HG02642 (cell line): ENCODE measurements around the gene CABLES2.
"Not testable (repeated sequence)": the region's sequence is repeated elsewhere in the genome, so short reads cannot be mapped to it uniquely, and the experiment has no call there.

ENCODE experiments used
- ATAC-seq: cut with Tn5 transposase; IDR thresholded peaks from one replicate; pipeline ENCODE4 v1.9.1; 2021; ENCODE audit warnings: mild to moderate bottlenecking; ENCODE audit not compliant: unreplicated experiment, poor library complexity

The CABLES2 gene

GRCh38 chr20:62374331-62375152 is 32.5 kb downstream of the CABLES2 start:
- no peak for ATAC-seq

DNA sequence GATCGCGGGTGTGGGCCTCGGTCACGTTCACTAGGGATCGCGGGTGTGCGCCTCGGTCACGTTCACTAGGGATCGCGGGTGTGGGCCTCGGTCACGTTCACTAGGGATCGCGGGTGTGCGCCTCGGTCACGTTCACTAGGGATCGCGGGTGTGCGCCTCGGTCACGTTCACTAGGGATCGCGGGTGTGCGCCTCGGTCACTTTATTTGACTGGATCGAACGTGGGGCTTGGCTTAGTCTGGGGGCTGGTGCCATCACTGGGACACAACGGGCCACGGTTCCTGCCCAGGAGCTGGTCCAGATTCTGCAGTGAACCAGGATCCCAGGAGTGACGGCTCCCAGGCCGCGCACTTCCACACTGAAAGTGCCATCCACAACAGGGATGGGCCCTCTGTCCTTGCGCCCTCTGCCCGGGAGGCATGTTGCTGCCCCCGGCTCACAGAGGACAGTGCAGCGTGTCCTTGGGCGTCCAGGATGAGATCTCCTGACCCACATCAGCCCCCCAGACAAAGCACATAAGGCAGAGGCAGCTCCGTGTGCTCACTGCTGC is 33.4 kb downstream of the CABLES2 start:
- not testable (repeated sequence) for ATAC-seq

GRCh38 chr20:62372042-62372993 is 34.8 kb downstream of the CABLES2 start:
- no peak for ATAC-seq

DNA sequence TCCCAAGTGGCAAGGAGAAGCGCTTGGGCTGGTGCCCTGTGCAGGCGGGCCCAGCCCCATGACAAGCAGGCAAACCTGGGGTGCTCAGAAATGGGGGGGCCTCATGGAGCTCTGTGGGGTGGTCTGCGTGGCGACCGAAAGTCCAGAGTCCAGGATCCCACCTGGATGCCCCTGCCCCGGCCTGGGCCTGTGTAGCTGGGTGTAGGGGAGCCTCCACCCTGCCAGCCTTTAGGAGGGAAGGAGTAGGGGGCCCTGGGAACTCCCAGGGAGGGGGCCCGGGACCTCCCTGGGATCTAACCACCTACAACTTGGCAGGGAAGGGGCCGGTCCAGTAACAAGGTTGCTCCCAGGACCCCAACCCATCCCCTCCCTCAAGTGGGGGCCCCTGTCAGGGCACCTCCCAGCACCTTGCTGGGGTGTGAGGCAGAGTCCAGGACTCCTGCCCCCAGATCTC is 35.5 kb downstream of the CABLES2 start:
- no peak for ATAC-seq

DNA sequence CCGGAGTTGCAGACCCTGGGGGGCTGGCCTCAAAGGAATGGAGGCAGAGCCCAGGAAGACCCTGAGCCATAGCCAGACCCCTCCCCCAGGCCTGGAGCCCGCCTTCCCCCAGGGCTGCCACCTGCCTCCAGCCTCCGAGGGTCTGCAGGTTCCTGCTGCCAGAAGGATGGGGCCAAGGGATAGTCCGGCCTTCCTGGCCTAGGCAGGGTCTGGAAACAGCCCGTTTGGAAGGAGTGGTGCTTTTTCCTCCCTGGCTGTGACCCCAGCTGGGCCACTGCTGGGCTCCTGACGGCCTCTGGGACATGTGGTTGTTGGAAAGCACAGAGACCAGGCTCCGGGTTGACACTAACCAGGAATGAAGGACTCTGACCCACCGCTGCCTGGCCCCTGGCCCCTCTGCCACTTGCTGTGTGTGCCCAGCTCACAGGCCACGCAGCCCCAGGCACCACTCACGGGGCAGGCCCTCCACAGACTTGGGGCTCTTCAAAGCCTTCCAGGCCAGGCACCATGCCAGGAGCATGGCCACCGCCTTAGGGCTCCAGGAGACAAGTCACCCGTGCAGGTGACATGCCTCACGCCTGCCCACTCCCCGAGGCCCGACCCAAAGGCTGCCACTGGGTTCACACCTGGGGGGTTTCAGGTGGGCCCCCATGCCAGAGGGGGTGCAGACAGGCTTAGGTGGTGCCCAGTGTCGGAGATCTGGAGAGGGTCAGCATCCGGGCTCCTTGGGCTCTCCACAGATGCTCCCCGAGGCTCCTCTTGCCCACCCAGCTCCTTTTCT is 36.1 kb downstream of the CABLES2 start:
- ATAC-seq, result no peak

- no peak for ATAC-seq
Measured at GRCh38 chr20:62370115-62370806, 36.8 kb downstream of the CABLES2 start.

GRCh38 chr20:62369815-62370114 is 37.3 kb downstream of the CABLES2 start:
- no peak for ATAC-seq

GRCh38 chr20:62368976-62369814 is 37.9 kb downstream of the CABLES2 start:
- ATAC-seq, result no peak

DNA sequence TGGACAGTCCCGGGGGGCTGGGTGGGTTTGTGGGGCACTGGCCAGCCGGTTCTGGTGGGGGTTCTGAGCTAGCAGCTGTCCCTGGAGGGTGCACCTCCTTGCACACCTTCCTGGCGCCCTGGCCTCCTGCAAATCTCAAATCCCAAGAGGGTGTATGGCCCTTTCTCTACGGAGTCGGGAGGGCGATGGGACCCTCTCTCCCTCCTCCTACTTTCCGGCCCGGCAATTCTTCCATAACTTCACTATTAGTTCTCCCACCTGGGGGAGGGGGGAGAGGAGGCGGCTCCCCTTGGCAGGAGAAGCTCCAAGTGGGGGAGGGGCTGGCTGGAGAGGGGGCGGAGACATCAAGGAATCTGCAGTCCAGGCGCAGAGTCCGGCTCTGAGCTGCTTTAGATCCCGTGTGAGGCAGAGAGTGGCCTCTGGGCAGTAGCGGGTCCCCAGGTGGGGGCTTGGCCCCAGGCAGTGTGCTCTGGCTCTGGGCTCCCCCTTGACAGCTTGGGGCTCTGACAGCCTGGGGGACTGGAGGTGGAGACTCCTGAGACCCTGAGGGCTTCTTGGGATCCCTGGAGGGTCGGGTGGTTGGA is 38.6 kb downstream of the CABLES2 start:
- no peak for ATAC-seq

DNA sequence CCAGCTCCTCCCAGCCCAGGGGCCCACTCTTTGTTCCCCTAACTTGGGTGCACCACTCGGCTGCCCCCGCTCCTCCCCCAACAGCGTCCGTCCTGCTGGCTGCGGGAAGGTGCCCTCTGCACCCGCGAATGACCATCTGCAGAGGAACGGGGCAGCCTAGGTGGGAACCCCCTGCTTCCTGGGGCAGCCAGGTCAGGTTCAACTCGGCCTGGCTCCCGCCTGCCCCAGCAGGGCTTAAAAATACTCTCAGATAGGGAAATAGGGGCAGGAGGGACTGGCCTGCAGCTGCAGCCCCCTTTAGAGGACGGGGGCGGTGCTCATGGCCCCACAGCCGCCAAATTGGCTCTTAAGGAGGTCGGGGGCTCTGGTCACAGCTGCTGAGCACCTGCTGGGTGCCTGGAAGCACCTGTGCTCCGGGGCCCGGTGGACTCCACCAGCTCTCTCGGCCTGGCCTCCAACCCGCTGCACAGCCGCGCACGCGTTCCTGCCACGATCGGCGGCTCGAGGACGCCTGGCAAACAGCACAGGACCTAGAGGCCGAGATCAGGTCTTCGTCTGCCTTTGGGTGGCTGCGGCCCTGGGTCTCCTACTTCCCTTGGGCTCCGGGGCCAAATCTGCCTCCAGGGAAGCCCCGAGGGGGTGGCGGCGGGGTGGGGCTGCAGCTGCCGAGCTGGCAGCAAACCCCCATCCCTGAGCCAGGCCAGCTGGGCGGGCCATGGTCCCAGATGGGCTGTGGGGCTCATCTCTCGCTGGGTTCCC is 39.3 kb downstream of the CABLES2 start:
- no peak for ATAC-seq

DNA sequence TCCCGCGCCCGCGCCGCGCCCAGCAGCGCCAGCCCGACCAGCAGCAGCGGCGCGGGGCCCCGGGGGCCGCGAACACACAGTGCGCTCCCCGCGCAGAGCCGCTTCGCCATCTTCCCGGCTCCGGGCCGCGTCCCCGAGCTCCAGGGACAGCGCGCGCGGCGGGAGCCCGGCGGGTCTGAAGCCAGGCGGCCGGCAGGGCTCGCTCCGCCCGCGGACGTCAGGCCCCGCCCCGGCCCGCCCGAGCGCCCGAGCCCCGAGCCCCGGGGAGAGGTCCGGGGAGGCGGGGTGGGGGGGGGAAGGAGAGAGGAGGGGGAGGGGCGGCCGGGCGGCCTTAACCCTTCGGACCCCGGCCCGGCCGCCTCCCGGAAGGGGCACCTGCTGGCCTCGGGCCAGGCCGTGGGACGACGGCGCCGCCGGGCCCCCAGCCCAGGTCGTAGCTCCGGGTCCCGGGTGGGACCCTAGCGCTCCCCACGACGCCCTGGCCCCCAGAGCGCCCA is 39.9 kb downstream of the CABLES2 start, which contains the start of gene LAMA5:
Gene LAMA5 (minus strand): TSS at position 177 of the 497 bp plus-strand sequence. CDS start 67 bp downstream, at position 110.
- no peak for ATAC-seq

DNA sequence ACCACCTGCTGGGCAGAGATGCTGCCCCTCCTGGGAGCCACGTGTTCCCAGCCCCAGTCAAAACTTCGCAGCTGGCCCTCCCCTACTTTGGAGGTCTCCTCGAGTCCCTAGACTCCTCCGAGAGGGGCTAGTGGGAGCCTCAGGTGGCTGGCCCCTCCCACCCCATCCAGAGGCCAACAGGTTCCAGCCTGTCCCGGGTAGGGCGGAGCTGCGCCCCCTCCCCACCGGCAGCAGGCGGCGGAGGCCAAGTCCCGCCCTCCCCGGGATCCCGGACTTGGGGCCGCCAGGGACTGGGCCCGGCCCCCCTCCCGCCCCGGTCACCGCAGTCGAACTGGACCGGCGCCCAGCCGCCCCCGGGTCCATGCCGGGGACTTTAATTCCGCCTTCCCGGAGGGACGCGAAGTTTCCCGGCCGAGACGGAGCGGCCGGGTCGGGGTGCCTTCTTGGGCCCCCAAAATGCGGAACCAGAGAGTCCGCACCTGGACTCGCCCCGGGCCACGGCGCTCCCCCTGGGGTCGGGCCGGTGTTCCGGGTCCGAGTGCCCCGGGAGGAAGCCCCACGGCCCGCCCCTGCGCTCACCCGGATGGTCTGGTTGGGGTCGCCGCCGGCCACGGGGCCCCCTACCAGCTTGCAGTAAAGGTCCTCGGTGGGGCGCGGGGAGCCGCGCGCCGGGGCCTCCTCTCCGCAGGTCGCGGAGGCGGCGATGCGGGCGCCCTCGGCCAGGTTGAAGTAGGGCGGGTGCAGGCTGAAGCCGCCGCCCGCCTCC is 40.5 kb downstream of the CABLES2 start:
- ATAC-seq, result no peak

- no peak for ATAC-seq
Measured at GRCh38 chr20:62365814-62366369, 41.2 kb downstream of the CABLES2 start.

GRCh38 chr20:62364911-62365736 is 42.0 kb downstream of the CABLES2 start:
- ATAC-seq, result no peak
